RWPE2 (cell line): ENCODE measurements around the gene FOSL1.
A peak's percentile ranks its signal among the peaks of the same experiment; 100 is the strongest.

Source experiments
- ATAC-seq: fragments of 200-7000 bp; cut with Tn5 transposase; 3 replicates; pipeline ENCODE4 v1.9.1; 2021; ENCODE audit warnings: low read depth
- DNase-seq: peaks from one replicate; pipeline ENCODE4 v3.0.0-alpha.2; 2020; ENCODE audit warnings: low spot score
- H3K27ac ChIP-seq: fragments of 450-650 bp; 2 replicates; pipeline ENCODE4 v1.5.1; 2017; ENCODE audit warnings: mild to moderate bottlenecking; ENCODE audit not compliant: poor library complexity, severe bottlenecking
- H3K27me3 ChIP-seq: fragments of 250-450 bp; sonication (Bioruptor Pico); 2 replicates; pipeline ENCODE4 v1.5.1; 2021; ENCODE audit warnings: mild to moderate bottlenecking, moderate library complexity; ENCODE audit not compliant: insufficient read depth, poor library complexity, severe bottlenecking
- H3K36me3 ChIP-seq: fragments of 250-450 bp; sonication (Bioruptor Pico); 2 replicates; pipeline ENCODE4 v1.5.1; 2020; ENCODE audit warnings: low read depth, mild to moderate bottlenecking, moderate library complexity
- H3K4me1 ChIP-seq: fragments of 250-450 bp; sonication (Bioruptor Pico); 2 replicates; pipeline ENCODE4 v1.5.1; 2021; ENCODE audit warnings: mild to moderate bottlenecking, moderate library complexity; ENCODE audit not compliant: insufficient read depth, poor library complexity, severe bottlenecking
- H3K4me3 ChIP-seq: fragments of 250-450 bp; sonication (Bioruptor Pico); 2 replicates; pipeline ENCODE4 v1.5.1; 2021; ENCODE audit warnings: mild to moderate bottlenecking, moderate library complexity; ENCODE audit not compliant: severe bottlenecking
- H3K9me3 ChIP-seq: fragments of 250-450 bp; sonication (Bioruptor Pico); 2 replicates; pipeline ENCODE4 v1.5.1; 2021; ENCODE audit warnings: mild to moderate bottlenecking, moderate library complexity; ENCODE audit not compliant: severe bottlenecking
- CTCF ChIP-seq: fragments of 450-650 bp; IDR thresholded peaks from one replicate; pipeline ENCODE4 v1.5.1; 2017; ENCODE audit warnings: mild to moderate bottlenecking, moderate library complexity; ENCODE audit not compliant: poor library complexity, severe bottlenecking

Gene FOSL1

GRCh38 chr11:65898656-65899355, 1.4 kb downstream of the FOSL1 start:
- H3K27me3 ChIP-seq, result no peaks in the 10 kb centered on the region
- peaks cover 50% of the 10 kb centered on the region for H3K36me3 ChIP-seq
- H3K27ac ChIP-seq, result peak overlapping the region; percentile 96
- H3K9me3 ChIP-seq, result no peaks in the 10 kb centered on the region
- H3K4me3 ChIP-seq, result peak overlapping the region; percentile 77
- no peak for TF ChIP-seq CTCF
- no peak for DNase-seq
- ATAC-seq, result no peak
- peaks cover 47% of the 10 kb centered on the region for H3K4me1 ChIP-seq

- peaks cover 29% of the 10 kb centered on the region for H3K4me1 ChIP-seq
- TF ChIP-seq CTCF, result no peak
- no peaks in the 10 kb centered on the region for H3K9me3 ChIP-seq
- no peak for ATAC-seq
- peaks cover 61% of the 10 kb centered on the region for H3K36me3 ChIP-seq
- H3K27me3 ChIP-seq, result no peaks in the 10 kb centered on the region
- H3K4me3 ChIP-seq, result no peak overlapping the region
- H3K27ac ChIP-seq, result peak overlapping the region; percentile 96
- no peak for DNase-seq
These were observed 3.1 kb downstream of the FOSL1 start for GRCh38 chr11:65897020-65897471.

GRCh38 chr11:65896034-65896999, 3.9 kb downstream of the FOSL1 start:
- H3K9me3 ChIP-seq, result no peaks in the 10 kb centered on the region
- DNase-seq, result no peak
- TF ChIP-seq CTCF, result no peak
- no peaks in the 10 kb centered on the region for H3K27me3 ChIP-seq
- H3K4me1 ChIP-seq, result peaks cover 22% of the 10 kb centered on the region
- H3K27ac ChIP-seq, result peak overlapping the region; percentile 96
- H3K36me3 ChIP-seq, result peaks cover 64% of the 10 kb centered on the region
- no peak overlapping the region for H3K4me3 ChIP-seq
- ATAC-seq, result no peak

- Histone ChIP-seq H3K36me3 (peaks cover 64% of the 10 kb centered on the region), H3K4me1 (peaks cover 17% of the 10 kb centered on the region), H3K4me3 (no peak overlapping the region), H3K27ac (peak overlapping the region; percentile 96), H3K9me3 (no peaks in the 10 kb centered on the region), H3K27me3 (no peaks in the 10 kb centered on the region)
- no peak for TF ChIP-seq CTCF
- DNase-seq (no peak), ATAC-seq (no peak)
These were observed 4.7 kb downstream of the FOSL1 start for GRCh38 chr11:65895482-65895981.
